Measurements from ENCODE around the gene ULK4. TPM values are rescaled to one million over a fixed set of nuclear protein-coding genes. Genes with fewer than 3 reads are reported as not detected.

The ULK4 gene
- polyA plus RNA-seq, 1 of the 3 experiments (the other 2 are of a cell fraction) = 6.2 TPM

DNA sequence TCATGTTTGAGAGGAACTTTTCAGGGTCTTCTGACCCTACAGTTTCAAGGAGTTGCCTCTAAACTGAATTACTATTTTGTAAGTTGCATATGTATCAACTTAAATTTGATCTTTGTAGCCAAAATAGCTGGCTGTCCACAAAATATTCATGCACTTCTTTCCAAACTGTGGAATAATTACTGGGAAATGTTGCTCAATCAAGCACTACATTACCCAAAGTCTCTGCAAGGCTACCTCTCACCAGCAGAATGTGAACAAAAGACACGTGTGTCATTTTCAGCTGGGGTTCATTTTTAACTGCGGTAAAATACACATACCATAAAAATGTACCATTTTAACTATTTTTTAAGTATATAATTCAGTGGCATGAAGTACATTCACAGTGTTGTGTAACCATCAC, 442.2 kb downstream of the ULK4 start:
- no peak for DNase-seq
- Histone ChIP-seq H3K79me2 (ENCODE audit: insufficient read depth) (no peaks in the 10 kb centered on the region), H3K27ac (ENCODE audit: low read depth in 2 of 2, low read length in 1 of 2) (no peak overlapping the region), H3K27me3 (ENCODE audit: insufficient read depth) (no peaks in the 10 kb centered on the region), H3K4me1 (ENCODE audit: control insufficient read depth in 1 of 2, insufficient read depth in 2 of 2, low read depth in 1 of 2, low read length in 1 of 2) (no peaks in the 10 kb centered on the region), H3K4me3 (ENCODE audit: low read depth in 2 of 2, low read length in 1 of 2) (no peak overlapping the region), H2AFZ (ENCODE audit: low read depth) (no peak overlapping the region), H3K4me2 (no peak overlapping the region), H4K20me1 (ENCODE audit: insufficient read depth) (no peaks in the 10 kb centered on the region), H3K36me3 (replicated peaks in 1 of 2; ENCODE audit: control insufficient read depth in 1 of 2, insufficient read depth in 2 of 2, low read length in 1 of 2) (no peaks in the 10 kb centered on the region), H3K9ac (no peak overlapping the region), H3F3A (replicated peaks; ENCODE audit: insufficient read depth) (no peaks in the 10 kb centered on the region), H3K9me3 (no peaks in the 10 kb centered on the region), H3K9me2 (no peaks in the 10 kb centered on the region)
- POLR2A ChIA-PET = no interaction called here
- TF ChIP-seq, protein P1, sequence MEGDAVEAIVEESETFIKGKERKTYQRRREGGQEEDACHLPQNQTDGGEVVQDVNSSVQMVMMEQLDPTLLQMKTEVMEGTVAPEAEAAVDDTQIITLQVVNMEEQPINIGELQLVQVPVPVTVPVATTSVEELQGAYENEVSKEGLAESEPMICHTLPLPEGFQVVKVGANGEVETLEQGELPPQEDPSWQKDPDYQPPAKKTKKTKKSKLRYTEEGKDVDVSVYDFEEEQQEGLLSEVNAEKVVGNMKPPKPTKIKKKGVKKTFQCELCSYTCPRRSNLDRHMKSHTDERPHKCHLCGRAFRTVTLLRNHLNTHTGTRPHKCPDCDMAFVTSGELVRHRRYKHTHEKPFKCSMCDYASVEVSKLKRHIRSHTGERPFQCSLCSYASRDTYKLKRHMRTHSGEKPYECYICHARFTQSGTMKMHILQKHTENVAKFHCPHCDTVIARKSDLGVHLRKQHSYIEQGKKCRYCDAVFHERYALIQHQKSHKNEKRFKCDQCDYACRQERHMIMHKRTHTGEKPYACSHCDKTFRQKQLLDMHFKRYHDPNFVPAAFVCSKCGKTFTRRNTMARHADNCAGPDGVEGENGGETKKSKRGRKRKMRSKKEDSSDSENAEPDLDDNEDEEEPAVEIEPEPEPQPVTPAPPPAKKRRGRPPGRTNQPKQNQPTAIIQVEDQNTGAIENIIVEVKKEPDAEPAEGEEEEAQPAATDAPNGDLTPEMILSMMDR (IDR thresholded peaks at IDR 0.05) = no peak
- no peak for TF ChIP-seq EZH2phosphoT487 (IDR thresholded peaks at IDR 0.05; ENCODE audit: borderline replicate concordance, low read depth)
- no peak for TF ChIP-seq SMC3 (IDR thresholded peaks at IDR 0.05; ENCODE audit: low read depth, low read length)
- TF ChIP-seq NRF1 (IDR thresholded peaks at IDR 0.05; ENCODE audit: low read depth, low read length) = no peak
- CTCF ChIA-PET = no interaction called here
- 78% methylated on average over 2 of the region's 2 CpGs for WGBS (ENCODE audit: low lambda C conversion rate)

DNA sequence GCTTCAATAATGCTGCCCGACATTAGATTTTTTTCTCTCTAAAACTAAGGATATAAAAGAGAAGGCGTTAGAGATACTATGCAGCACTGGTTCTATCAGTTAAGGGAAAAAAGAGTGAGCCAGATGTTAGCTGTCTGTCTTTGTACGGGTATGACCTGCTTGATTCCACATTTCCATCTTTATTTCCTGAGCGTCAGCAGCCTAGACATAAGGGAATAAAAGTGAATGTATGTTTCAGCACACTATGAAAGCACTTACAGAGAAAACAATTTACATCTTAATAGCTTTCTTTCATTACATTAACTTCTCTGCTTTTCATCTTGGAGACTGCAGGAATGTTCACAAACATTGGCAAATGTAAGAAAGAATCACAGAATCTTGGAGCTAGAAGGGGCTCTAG, 443.3 kb downstream of the ULK4 start:
- H3K27ac ChIP-seq (ENCODE audit: low read depth in 2 of 2, low read length in 1 of 2) = no peak overlapping the region
- no peaks in the 10 kb centered on the region for H3K79me2 ChIP-seq (ENCODE audit: insufficient read depth)
- H2AFZ ChIP-seq (ENCODE audit: low read depth) = no peak overlapping the region
- no peak overlapping the region for H3K9ac ChIP-seq
- no peaks in the 10 kb centered on the region for H3K27me3 ChIP-seq (ENCODE audit: insufficient read depth)
- H4K20me1 ChIP-seq (ENCODE audit: insufficient read depth) = no peaks in the 10 kb centered on the region
- 68% methylated on average over 4 of the region's 4 CpGs for WGBS (ENCODE audit: low lambda C conversion rate)
- no peaks in the 10 kb centered on the region for H3K4me1 ChIP-seq (ENCODE audit: control insufficient read depth in 1 of 2, insufficient read depth in 2 of 2, low read depth in 1 of 2, low read length in 1 of 2)
- H3K9me2 ChIP-seq = no peaks in the 10 kb centered on the region
- no peak for DNase-seq
- H3K9me3 ChIP-seq = no peaks in the 10 kb centered on the region
- no peaks in the 10 kb centered on the region for H3F3A ChIP-seq (replicated peaks; ENCODE audit: insufficient read depth)
- H3K4me2 ChIP-seq = no peak overlapping the region
- CTCF ChIA-PET = no interaction called here
- H3K4me3 ChIP-seq (ENCODE audit: low read depth in 2 of 2, low read length in 1 of 2) = no peak overlapping the region
- no peak for TF ChIP-seq MEF2A (IDR thresholded peaks at IDR 0.05; ENCODE audit: borderline replicate concordance, low read depth)
- no peak for TF ChIP-seq NFIC (IDR thresholded peaks at IDR 0.05; ENCODE audit: borderline replicate concordance)
- TF ChIP-seq GATA2 (CRISPR knock-in tag; IDR thresholded peaks at IDR 0.05) = no peak
- no peak for TF ChIP-seq RAD21 (IDR thresholded peaks at IDR 0.05; ENCODE audit: low read length)
- no peak for TF ChIP-seq ZBTB33 (IDR thresholded peaks at IDR 0.05; ENCODE audit: borderline replicate concordance, low read depth)
- TF ChIP-seq, protein P2, sequence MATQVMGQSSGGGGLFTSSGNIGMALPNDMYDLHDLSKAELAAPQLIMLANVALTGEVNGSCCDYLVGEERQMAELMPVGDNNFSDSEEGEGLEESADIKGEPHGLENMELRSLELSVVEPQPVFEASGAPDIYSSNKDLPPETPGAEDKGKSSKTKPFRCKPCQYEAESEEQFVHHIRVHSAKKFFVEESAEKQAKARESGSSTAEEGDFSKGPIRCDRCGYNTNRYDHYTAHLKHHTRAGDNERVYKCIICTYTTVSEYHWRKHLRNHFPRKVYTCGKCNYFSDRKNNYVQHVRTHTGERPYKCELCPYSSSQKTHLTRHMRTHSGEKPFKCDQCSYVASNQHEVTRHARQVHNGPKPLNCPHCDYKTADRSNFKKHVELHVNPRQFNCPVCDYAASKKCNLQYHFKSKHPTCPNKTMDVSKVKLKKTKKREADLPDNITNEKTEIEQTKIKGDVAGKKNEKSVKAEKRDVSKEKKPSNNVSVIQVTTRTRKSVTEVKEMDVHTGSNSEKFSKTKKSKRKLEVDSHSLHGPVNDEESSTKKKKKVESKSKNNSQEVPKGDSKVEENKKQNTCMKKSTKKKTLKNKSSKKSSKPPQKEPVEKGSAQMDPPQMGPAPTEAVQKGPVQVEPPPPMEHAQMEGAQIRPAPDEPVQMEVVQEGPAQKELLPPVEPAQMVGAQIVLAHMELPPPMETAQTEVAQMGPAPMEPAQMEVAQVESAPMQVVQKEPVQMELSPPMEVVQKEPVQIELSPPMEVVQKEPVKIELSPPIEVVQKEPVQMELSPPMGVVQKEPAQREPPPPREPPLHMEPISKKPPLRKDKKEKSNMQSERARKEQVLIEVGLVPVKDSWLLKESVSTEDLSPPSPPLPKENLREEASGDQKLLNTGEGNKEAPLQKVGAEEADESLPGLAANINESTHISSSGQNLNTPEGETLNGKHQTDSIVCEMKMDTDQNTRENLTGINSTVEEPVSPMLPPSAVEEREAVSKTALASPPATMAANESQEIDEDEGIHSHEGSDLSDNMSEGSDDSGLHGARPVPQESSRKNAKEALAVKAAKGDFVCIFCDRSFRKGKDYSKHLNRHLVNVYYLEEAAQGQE (IDR thresholded peaks at IDR 0.05; ENCODE audit: low read depth, low read length) = no peak
- no peak for TF ChIP-seq SMC3 (IDR thresholded peaks at IDR 0.05; ENCODE audit: low read depth, low read length)
- TF ChIP-seq POLR2AphosphoS5 (IDR thresholded peaks at IDR 0.05; ENCODE audit: low read depth, low read length) = no peak
- TF ChIP-seq FOXJ3 (CRISPR knock-in tag; IDR thresholded peaks at IDR 0.05) = no peak
- TF ChIP-seq FOXM1 (IDR thresholded peaks at IDR 0.05; ENCODE audit: low read depth) = no peak
- TF ChIP-seq RFX5 (IDR thresholded peaks at IDR 0.05; ENCODE audit: low read length) = no peak
- no peak for TF ChIP-seq TEAD4 (IDR thresholded peaks at IDR 0.05; ENCODE audit: borderline replicate concordance, insufficient read depth)
- no peak for TF ChIP-seq IRF3 (IDR thresholded peaks at IDR 0.05; ENCODE audit: low read depth, low read length)
- no peak for TF ChIP-seq GABPA (IDR thresholded peaks at IDR 0.05; ENCODE audit: low read depth)
- no peak for TF ChIP-seq CHD2 (IDR thresholded peaks at IDR 0.05; ENCODE audit: low read length, partially characterized antibody)
- TF ChIP-seq MXI1 (IDR thresholded peaks at IDR 0.05; ENCODE audit: low read depth, low read length) = no peak
- no peak for TF ChIP-seq SIN3A (IDR thresholded peaks at IDR 0.05; ENCODE audit: borderline replicate concordance, low read depth, low read length)
- POLR2A ChIA-PET = no interaction called here
- H3K36me3 ChIP-seq (replicated peaks in 1 of 2; ENCODE audit: control insufficient read depth in 1 of 2, insufficient read depth in 2 of 2, low read length in 1 of 2) = no peaks in the 10 kb centered on the region
